ENCODE data around the gene ID4.
"Not testable (repeated sequence)": the region's sequence is repeated elsewhere in the genome, so short reads cannot be mapped to it uniquely, and the experiment has no call there.

ID4 gene

GRCh38 chr6:19851241-19852089, 14.3 kb downstream of the ID4 start:
- TF ChIP-seq CTCF (conservative IDR thresholded peaks at IDR 0.05) (peak; percentile 95), ZFX (IDR thresholded peaks at IDR 0.05) (no peak)
- no peak overlapping the region for H3K27ac ChIP-seq

- H3K27ac ChIP-seq: no peak overlapping the region
Observed at GRCh38 chr6:19852090-19852457, 14.9 kb downstream of the ID4 start.

GRCh38 chr6:19852927-19853326, 15.8 kb downstream of the ID4 start:
- TF ChIP-seq ZFX (IDR thresholded peaks at IDR 0.05): no peak
- TF ChIP-seq CTCF (conservative IDR thresholded peaks at IDR 0.05): no peak
- no peak overlapping the region for H3K27ac ChIP-seq

More at GRCh38 chr6:19852090-19852457, 14.9 kb downstream of the ID4 start:
- peak; percentile 63 for TF ChIP-seq CTCF (conservative IDR thresholded peaks at IDR 0.05)
- no peak for TF ChIP-seq ZFX (IDR thresholded peaks at IDR 0.05)

GRCh38 chr6:19854421-19855015, 17.3 kb downstream of the ID4 start:
- H3K27ac ChIP-seq: not testable (repeated sequence)

- no peak for TF ChIP-seq ZFX (IDR thresholded peaks at IDR 0.05)
- no peak for TF ChIP-seq CTCF (conservative IDR thresholded peaks at IDR 0.05)
- no peak overlapping the region for H3K27ac ChIP-seq
Observed at GRCh38 chr6:19855536-19855935, 18.4 kb downstream of the ID4 start.

GRCh38 chr6:19857139-19857538, 20.0 kb downstream of the ID4 start:
- H3K27ac ChIP-seq: no peak overlapping the region

GRCh38 chr6:19857703-19858102, 20.5 kb downstream of the ID4 start:
- TF ChIP-seq ZFX (IDR thresholded peaks at IDR 0.05) (no peak), CTCF (conservative IDR thresholded peaks at IDR 0.05) (no peak)

More at GRCh38 chr6:19857139-19857538, 20.0 kb downstream of the ID4 start:
- no peak for TF ChIP-seq ZFX (IDR thresholded peaks at IDR 0.05)
- TF ChIP-seq CTCF (conservative IDR thresholded peaks at IDR 0.05): no peak

More at GRCh38 chr6:19857703-19858102, 20.5 kb downstream of the ID4 start:
- H3K27ac ChIP-seq: no peak overlapping the region
